ENCODE measurements around the gene NSDHL.
"Not testable (repeated sequence)": the region's sequence is repeated elsewhere in the genome, so short reads cannot be mapped to it uniquely, and the experiment has no call there.

Gene NSDHL

DNA sequence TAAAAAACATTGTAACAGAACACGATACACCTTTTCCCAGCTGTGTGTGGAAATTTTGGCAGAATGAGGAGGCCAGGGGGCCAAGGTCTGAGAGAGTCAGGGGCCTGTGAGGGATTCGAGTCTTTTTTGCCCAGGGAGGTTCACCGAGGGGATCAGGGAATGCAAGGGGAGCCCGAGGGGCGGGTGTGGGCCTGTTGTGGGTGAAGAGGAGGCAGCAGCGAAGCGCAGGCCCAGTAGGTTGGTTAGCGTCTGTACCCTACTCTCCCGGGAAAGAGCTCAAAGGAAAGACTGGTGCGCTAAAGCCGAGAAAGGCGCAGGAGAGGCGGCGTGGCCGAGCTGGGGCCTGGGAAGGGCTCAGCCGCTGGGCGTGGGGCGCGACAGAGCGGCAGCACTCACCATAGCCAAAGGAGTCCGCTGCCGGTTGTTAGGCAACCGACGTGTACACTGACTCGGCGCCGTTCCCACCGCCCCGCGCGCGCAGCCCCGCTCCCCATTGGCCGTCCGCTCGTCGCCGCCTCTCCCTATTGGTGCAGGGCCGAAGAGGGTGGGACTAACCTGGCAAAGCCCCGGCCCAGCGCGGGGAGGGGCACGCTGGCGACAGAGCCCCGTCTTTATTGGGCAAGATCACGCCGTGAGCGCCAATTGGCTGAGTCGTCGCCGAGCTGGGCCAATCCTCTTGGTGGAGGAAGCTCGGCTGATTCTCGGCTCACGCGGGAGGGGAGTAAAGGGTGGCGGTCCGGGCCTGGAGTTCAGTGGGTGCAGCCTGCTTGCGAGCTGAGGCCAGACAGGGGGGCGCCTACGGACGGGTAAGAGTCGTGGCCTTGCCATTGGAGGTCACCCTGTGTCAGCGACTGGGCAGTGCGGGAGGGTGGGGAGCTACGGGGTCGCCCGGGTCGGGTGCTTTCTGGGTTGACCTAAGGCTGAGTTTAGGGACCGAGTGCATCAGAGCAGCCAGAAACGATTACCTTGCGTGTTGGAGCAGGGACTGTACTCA, at the start of gene NSDHL, which contains the start of gene CETN2:
Gene NSDHL (plus strand): TSS at position 752 of the 994 bp plus-strand sequence. CDS start 15,262 bp downstream, outside the sequence.
Gene CETN2 (minus strand): TSS at position 446 of the 994 bp plus-strand sequence. CDS start 47 bp downstream, at position 399.
- DNase-seq = peak; percentile 93

DNA sequence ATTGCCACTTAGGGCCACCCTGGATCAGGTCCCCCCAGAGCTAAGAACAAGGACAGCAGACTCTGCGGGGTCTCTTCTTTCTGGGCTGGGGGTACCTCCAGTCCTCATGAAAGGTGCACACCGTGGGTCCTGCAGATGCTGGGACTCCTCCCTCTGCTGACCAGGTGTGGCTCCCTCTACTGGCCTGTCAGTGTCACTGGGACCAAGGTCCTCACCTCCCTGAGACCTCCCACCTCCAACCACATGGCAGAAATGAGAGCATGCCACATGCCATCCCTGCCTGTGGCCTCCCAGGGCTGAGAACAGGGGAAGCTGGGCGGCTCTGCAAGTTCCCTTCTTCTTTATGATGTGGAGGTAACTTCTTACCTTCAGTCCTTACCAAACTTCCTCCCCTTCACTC, 43.8 kb upstream of the NSDHL start:
- DNase-seq = not testable (repeated sequence)

DNA sequence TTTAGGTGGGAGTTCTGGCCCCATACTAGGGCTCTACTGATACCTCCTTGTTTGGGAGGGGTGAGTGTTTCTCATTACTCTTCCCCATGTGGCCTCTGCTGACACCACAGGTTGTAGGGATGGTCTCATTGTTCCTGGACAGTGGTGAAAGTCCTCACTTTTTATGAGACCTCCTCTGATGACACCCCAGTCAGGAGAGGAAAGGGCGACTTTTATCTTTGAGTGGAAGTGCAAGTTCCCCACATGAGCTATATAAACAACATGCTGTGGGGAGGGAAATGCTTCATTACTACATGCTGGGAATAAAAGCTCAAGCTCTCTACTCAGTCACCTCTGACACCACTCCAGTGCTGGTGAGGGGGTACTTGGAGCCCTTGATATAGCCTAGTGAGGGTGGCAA, 31.9 kb upstream of the NSDHL start:
- no peak for DNase-seq

DNA sequence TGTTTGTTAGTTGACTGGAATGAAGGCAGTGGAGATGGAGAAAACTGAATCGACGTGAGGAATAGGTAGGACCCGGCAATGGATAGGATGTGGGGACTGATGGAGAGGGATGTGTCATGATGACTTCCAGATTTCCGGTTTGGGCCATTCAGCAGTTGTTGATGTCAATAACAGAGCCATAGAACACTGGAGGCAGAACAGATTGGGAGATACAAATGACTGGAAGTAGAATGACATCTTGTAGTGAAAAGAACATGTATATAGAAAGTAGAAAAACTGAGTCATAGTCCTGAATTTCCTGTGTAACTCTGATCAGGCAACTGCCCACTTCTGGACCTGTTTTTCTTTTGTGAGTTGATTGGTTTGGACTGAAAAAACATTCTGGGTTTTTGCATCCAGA, 24.8 kb upstream of the NSDHL start:
- DNase-seq = no peak

DNA sequence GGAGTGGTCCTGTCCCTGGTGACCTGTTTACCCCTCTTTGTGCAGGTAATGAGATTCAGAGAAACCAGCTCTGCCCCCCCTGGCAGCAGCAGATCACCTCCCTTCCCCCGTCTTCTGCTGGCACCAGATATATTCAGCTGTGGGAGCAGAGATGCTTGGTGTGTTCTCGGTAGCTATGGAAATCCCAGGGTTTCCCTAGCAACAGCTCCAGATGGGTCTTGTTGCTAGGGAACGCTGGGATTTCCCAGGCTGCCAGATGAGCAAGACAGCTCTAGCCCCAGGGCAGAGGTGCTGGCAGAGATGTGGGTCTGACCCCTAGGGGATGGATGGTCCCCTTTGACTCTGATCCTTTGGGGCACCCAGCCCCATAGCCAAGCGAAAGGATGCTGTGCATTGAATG, 20.5 kb upstream of the NSDHL start:
- DNase-seq = no peak

DNA sequence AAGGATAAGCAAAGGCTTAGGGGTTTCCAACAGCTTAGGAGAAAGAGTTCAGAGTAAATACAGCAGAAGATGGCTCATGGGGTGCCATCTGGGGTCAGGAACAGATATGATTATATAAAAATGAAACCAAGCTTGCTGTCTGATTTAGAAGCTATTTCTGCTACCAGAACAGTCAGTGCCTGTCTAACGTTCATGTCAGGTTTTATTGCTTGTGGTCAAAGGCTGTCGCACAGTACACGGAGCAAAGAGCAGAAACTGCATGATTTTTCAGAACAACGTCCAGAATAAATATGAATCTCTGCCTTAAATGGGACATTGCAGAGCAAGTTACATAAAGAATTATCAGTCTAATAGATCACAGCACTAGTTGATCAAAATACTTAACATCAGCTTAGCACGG, 17.7 kb upstream of the NSDHL start:
- DNase-seq = no peak

DNA sequence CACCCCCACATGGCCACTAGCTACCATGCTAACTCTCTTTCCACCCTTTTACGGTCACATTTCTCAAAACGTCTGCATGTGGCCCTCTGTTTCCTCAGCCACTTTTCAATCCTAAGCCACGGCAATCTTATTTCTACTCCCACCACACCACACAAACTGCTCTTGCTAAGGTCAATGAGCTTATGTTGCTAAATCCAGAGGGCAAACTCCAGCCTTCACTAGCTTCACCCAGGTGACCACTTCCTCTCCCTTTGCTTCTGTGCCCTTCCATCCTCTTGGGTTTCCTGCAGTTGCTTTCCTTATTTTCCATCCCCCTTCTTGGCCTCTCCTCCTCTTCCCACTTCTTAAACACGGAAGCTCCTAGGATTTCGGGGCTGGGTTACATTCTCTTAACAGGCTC, 16.8 kb upstream of the NSDHL start:
- DNase-seq = no peak

DNA sequence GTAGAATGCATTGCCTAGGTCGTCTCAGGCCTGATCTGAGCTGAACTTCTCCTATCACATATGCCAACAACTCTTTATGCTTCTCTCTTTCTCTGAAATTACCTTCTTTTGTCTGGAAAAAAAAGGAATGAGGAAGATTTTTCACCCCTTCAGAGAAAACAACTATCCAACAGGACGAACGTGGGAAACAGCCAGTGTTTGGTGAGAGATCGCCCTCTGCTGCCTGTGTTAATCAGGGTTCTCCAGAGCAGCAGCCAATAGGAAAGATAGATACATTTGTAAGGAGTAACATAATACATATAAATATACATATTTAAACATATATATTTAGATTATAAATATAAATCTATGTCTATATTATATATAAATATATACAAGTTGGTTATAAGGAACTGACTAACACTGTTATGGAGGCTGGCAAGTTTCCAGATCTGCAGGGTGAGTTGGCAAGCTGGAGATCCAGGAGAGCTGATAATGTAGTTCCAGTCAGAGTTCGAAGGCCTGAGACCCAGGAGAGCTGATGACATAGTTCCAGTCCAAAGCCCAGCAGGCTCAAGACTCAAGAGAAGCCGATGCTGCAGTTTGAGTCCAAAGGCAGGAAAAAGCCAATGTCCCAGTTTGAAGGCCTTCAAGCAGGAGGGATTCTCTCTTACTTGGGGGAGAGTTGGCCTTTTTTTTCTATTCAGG, 13.6 kb upstream of the NSDHL start:
- DNase-seq = no peak

DNA sequence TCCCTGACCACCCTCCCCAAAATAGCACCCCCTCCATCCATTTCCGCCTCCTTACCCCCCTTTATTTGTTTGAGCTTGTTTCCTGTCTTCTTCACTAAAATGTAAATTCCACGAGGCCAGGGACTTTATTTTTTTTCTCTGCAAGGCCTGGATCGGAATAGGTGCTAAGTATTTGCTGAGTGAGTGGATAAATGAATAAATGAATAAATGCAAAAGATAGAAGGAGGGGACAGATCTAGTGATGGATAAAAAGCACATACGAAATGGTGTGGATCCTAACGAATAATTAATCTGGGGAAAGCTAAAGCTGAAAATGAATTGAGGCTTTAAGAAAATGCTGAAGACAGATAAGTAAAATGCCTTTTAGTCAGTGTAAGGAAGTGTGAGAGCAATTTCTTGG, 12.5 kb upstream of the NSDHL start:
- DNase-seq = no peak

DNA sequence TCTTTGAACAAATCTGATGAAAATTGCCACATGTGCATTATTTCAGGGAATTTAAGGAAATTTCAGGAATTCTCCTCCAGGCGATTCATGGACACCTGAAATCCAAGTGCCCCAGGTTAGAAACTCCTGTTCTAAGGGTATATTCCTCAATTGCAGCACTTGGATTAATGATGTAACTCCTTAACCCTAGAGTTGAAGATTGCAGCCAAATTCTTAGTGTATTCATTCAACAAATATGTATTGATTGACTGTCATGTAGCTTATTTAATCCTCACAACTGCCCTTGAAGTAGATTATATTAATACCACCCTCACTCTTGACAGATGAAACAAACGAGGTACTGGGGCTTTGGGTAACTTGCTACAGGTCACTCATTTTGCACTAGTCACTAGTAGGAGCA, 11.6 kb upstream of the NSDHL start:
- no peak for DNase-seq

DNA sequence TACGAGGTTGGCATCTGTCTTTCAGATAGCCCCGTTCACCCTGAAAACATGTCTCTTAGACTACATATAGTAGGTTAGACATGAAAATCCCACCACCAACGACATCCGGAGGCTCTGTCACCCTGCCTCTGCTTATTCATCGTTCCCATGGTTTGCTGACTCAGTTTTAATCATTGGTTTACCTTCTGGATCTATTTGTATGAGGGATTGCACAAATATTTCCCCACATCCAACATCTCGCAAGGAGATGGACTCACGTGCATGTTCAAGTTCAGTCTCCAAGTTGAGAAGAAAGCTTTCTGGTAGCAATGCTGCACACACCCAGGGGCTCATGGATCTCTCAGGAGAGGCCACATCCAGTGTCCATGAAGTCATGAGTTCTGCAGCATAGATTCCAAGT, 11.1 kb upstream of the NSDHL start:
- DNase-seq = no peak

DNA sequence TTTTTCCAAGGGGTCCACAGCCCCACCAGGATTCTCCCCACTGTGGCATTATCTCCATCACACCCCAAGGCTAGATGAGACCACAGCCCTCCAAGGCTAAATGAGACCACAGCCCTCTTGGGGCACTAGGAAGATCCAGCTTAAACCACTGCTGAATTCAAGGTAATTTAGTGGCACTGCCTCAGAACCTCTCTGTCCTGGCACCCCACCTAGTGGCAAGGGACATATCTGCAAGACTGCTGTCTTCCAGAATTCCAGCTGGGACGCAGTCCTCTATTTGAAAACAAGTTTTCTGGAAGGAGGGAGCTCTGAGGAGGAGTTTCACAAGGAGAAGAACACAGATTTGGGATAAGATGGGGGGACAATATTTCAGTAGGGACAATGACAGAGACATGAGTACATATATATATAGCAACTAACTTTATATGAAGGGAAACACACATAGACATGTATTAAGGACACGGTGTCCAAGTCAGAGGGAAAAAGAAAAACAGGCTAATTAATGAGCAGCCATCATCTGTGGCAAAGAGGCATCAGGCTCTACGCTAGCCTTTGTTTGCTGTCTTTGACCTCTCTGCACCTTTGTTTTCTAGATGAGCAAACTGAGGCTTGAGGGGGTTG, 9.6 kb upstream of the NSDHL start:
- DNase-seq = no peak

DNA sequence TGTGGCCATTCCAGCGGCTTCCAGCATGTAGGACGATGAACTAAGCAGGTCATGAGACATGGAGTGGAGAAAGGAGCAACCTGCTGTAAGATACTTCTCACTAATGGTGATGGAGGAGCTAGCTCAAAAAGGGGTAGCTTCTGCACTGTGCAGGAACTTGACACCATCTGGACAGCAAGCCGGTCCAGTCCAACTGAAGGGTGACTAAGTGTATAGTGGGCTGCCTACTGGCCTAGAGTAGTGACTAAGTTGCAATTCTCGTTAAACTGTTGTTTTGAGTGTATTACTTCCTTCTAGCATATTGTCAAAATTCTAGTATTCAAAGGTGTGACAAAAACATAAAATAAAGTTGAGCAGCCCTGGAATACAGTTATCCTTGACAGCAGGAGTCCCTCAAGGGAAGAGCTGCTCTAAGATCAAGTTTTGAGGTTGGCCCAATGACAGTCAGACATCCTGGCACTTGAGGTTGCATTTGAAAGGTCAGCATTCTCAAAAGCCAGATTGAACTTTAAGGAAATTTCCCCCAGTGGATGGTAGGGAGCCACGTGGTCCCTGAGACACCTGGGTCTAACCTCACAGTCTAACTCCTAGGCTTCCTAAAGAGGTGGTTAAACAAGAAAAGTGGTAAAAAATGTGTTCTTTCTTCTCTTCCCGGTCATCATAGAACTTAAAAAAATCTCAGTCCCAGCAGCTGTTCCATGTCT, 8.3 kb upstream of the NSDHL start:
- no peak for DNase-seq

DNA sequence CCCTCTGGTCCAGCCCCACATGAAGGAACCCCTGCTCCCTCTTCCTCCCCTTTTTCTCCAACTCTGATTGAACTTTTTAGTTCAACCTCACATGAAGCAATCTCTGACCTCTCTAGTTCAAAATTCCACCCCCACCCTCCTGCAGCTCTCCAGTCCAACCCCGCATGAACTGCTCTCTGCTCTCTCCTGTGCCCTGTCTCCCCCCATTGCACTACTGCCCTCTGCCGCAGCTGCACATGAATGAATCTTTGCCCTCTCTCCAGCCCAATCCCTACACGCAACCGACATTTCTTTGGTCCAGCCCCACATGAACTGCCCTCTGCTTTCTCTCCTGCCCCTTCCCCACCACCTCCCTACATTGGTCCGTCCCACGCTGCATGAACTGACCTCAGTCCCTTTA, 7.2 kb upstream of the NSDHL start:
- DNase-seq = no peak

DNA sequence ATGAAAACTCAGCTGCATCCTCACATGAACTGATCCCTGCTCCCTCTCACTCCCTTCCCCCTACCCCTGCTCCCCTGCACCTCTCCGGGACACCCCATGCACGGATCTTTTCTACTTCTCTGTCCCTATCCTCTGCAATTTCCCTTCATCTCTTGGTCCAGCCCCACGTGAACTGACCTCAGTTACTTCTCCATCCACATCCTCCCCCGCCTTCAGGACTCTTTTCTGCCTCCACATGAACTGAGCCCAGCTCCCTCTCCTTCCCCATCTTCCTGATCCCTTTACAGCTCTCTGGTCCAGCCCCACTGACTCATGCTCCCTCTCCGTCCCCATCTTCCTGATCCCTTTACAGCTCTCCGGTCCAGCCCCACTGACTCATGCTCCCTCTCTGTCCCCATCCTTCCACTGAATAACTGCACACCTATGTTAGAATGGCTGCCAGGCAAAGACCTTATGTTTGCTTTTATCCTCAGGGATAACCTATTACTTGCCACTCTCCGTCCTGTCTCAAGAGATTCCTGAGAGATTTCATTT, 6.0 kb upstream of the NSDHL start:
- no peak for DNase-seq

DNA sequence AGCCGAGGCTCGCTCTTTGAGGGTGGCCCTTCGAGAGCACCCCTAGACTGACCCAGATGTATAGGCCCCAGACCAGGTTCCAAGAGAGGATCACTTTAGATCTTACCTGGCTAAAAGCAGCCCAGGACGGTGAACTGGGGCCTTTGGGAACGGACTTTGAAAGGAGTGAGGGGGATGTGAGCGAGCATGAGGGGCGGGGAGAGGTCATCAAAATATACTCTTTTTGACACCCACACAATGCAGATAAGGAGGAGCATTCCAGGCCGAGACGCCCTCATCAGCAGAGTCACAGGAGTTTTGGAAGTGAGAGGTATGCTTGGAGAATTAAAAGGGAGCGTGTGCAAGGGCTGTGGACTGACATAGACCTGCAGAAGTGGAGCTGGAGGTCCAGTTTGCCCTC, 528 bp downstream of the NSDHL start:
- no peak for DNase-seq

DNA sequence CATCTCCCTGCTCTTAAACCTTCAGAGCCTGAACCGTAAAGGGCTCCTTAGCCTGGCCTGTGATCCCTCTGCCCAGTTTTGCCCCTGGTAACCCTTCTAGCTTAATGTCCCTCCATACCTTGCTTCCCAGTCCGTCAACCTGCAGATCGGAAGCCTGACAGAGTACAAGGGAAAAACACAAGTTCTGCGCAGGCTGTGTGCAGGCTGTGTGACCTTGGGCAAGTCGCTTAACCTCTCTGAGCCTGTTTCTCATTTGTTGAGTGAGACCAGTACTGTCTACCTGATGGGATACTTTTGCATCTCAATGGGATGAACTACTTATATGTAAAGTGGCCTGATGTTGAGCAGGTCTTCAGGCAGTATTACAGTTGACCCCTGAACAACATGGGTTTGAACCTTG, 1.7 kb downstream of the NSDHL start:
- no peak for DNase-seq

DNA sequence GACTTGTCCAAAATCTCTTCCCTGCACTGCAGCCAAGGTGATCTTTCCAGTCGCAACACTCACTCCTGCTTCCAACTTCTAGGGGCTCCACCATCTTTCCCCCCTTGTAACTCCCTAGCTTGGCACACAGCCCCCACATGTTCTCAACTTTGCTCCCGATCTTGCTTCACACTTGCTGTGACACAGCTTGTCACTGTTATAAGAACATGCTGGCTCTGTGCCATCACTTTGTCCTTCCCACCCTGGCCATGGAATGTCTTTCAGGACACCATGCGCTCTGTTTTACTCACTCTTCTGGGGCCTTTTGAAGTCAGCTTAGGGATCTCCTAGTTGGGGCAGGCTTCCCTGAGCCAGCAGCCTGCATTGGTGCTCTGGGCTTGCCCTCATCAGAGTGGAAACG, 2.5 kb downstream of the NSDHL start:
- DNase-seq = no peak

DNA sequence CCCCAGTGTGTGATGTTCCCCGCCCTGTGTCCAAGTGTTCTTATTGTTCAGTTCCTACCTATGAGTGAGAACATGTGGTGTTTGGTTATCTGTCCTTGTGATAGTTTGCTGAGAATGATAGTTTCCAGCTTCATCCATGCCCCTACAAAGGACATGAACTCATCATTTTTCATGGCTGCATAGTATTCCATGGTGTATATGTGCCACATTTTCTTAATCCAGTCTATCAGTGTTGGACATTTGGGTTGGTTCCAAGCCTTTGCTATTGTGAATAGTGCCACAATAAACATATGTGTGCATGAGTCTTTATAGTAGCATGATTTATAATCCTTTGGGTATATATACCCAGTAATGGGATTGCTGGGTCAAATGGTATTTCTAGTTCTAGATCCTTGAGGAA, 4.6 kb downstream of the NSDHL start:
- DNase-seq = not testable (repeated sequence)

DNA sequence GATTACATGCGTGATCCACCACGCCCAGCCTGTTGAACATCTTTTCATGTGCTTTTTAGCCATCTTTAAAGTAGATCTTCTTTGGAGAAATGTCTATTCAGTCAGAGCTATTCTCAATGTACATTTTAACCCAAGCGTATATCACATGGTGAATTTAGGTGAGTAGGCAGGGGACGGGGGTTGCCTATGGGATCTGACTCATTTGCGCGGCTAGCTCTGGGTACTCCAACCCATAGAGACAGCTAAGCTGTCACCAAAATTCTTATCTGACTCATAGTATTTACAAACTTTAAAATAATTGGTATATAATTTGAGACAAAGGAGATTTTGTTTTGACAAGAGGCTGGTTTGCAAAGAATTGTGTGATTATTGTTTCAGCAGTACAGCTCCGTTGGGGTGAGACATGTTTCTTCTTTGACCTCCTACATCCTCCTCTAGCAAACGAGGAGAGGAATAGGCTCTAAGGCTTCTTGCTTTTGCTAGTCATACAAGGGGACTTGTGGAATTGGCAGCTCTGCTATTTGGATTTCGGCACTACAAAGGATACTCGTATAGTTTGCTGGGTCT, 12.0 kb downstream of the NSDHL start:
- DNase-seq = no peak

DNA sequence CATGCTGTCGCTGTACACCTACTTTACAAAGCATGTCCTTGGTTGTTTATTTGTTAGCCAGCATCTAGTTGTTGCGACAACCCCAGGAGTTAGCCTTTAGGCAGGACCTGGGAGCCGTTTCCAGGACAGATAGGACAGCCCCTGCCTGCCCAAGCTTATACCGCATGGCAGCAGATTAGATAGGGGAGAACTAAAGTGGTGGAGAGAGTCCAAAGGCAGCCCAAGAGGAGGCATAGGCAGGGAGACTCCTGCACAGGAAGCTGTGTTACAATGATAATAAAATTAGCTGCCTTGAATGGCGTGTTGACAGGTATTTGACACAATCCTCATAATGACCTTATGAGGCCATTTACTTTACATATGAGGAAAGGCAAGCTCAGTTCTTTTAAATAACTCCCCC, 13.0 kb downstream of the NSDHL start:
- DNase-seq = no peak

DNA sequence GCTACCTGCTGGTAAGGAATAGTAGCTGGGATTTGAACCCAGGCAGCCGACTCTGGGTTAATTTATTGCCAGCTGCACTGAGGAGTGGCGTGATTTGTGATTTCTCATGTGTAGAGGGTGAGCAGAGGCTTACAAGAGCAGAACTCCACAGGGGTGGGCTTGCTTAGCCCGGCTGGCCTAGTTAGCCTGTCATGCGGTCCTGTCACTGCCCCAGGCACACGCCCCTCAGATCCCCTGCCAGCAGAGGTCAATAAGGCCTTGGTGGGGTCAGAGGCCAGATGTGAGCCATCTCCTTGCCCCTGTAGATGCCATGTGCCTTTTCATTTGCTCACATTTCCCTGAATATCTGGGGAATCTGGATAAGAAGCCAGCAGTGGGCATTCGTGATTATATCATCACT, 13.4 kb downstream of the NSDHL start:
- DNase-seq = no peak
